WTC11 (cell line): Measurements from ENCODE around the gene LHFPL6. TPM values are rescaled to one million over a fixed set of nuclear protein-coding genes. Genes with fewer than 3 reads are reported as not detected.

Experiments
- AR ChIP-seq: fragments of 250-450 bp; sonication (Bioruptor Pico); IDR thresholded peaks from 2 replicates; pipeline ENCODE4 v1.9.0; 2021; ENCODE audit warnings: mild to moderate bottlenecking
- HMGA2 ChIP-seq: fragments of 250-450 bp; sonication (Bioruptor Pico); IDR thresholded peaks from 2 replicates; pipeline ENCODE4 v1.4.0; 2021; ENCODE audit warnings: mild to moderate bottlenecking, moderate library complexity
- NFE2L1 ChIP-seq: sonication (generic); formaldehyde crosslinking; IDR thresholded peaks from 2 replicates; pipeline ENCODE4 v1.8.1; 2023; ENCODE audit warnings: missing genetic modification reagents
- PRDM15 ChIP-seq: sonication (generic); formaldehyde crosslinking; IDR thresholded peaks from 2 replicates; pipeline ENCODE4 v1.8.0; 2022; ENCODE audit warnings: missing genetic modification reagents
- RORB ChIP-seq: fragments of 250-450 bp; sonication (Bioruptor Pico); IDR thresholded peaks from 2 replicates; pipeline ENCODE4 v1.9.0; 2021; ENCODE audit warnings: mild to moderate bottlenecking
- USF1 ChIP-seq: sonication (generic); formaldehyde crosslinking; IDR thresholded peaks from 2 replicates; pipeline ENCODE4 v1.8.0; 2022; ENCODE audit warnings: mild to moderate bottlenecking, missing genetic modification reagents
- ZNF425 ChIP-seq: fragments of 250-450 bp; sonication (Bioruptor Pico); conservative IDR thresholded peaks from 2 replicates; pipeline ENCODE4 v1.9.0; 2021; ENCODE audit warnings: mild to moderate bottlenecking
- ZNF512 ChIP-seq: sonication (generic); formaldehyde crosslinking; IDR thresholded peaks from 2 replicates; pipeline ENCODE4 v1.8.1; 2022; ENCODE audit warnings: missing genetic modification reagents, borderline replicate concordance
- total RNA-seq: library from RNA; stranded (reverse); gene quantifications from 3 replicates; pipeline ENCODE4 v1.2.3, GENCODE V29; 2021
- TF ChIP-seq, protein P1 (sequence below): fragments of 250-450 bp; sonication (Bioruptor Pico); IDR thresholded peaks from 2 replicates; pipeline ENCODE4 v1.9.0; 2021; ENCODE audit warnings: moderate library complexity, mild to moderate bottlenecking, inconsistent platforms, borderline replicate concordance
- TF ChIP-seq, protein P2 (sequence below): fragments of 250-450 bp; sonication (Bioruptor Pico); IDR thresholded peaks from 2 replicates; pipeline ENCODE4 v1.9.0; 2021; ENCODE audit warnings: mild to moderate bottlenecking, borderline replicate concordance
- TF ChIP-seq, protein P3 (sequence below): sonication (generic); formaldehyde crosslinking; IDR thresholded peaks from 2 replicates; pipeline ENCODE4 v1.8.1; 2022; ENCODE audit warnings: low read depth, mild to moderate bottlenecking, moderate library complexity, missing genetic modification reagents, borderline replicate concordance

Gene LHFPL6
- total RNA-seq, 1 experiment from 2014 or later = 4.5 TPM

DNA sequence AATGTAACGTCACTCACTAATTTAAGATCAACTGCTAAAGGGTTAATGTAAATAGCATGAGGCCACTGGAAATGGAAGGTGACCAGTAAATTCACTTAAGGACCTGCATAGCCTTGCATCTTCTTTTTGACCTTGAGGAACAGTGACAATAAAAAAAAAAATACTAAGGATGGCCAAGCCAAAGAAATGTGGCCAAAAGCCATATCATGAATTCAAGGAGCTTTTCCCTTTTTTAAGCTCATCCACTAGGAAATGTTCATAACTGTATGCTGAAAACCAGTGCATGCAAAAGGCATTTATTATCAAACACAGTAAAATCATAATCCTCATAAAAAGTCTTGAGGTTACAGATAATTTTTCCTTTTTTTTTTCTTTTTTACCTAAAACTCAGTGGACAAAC, 77.5 kb downstream of the LHFPL6 start (continued):
- no peak for TF ChIP-seq ZNF425 (CRISPR knock-in tag)
- TF ChIP-seq, protein P1, sequence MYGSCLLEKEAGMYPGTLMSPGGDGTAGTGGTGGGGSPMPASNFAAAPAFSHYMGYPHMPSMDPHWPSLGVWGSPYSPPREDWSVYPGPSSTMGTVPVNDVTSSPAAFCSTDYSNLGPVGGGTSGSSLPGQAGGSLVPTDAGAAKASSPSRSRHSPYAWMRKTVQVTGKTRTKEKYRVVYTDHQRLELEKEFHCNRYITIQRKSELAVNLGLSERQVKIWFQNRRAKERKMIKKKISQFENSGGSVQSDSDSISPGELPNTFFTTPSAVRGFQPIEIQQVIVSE (CRISPR knock-in tag) = no peak
- no peak for TF ChIP-seq USF1 (CRISPR knock-in tag)
- TF ChIP-seq, protein P2, sequence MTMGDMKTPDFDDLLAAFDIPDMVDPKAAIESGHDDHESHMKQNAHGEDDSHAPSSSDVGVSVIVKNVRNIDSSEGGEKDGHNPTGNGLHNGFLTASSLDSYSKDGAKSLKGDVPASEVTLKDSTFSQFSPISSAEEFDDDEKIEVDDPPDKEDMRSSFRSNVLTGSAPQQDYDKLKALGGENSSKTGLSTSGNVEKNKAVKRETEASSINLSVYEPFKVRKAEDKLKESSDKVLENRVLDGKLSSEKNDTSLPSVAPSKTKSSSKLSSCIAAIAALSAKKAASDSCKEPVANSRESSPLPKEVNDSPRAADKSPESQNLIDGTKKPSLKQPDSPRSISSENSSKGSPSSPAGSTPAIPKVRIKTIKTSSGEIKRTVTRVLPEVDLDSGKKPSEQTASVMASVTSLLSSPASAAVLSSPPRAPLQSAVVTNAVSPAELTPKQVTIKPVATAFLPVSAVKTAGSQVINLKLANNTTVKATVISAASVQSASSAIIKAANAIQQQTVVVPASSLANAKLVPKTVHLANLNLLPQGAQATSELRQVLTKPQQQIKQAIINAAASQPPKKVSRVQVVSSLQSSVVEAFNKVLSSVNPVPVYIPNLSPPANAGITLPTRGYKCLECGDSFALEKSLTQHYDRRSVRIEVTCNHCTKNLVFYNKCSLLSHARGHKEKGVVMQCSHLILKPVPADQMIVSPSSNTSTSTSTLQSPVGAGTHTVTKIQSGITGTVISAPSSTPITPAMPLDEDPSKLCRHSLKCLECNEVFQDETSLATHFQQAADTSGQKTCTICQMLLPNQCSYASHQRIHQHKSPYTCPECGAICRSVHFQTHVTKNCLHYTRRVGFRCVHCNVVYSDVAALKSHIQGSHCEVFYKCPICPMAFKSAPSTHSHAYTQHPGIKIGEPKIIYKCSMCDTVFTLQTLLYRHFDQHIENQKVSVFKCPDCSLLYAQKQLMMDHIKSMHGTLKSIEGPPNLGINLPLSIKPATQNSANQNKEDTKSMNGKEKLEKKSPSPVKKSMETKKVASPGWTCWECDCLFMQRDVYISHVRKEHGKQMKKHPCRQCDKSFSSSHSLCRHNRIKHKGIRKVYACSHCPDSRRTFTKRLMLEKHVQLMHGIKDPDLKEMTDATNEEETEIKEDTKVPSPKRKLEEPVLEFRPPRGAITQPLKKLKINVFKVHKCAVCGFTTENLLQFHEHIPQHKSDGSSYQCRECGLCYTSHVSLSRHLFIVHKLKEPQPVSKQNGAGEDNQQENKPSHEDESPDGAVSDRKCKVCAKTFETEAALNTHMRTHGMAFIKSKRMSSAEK (CRISPR knock-in tag) = no peak
- no peak for TF ChIP-seq PRDM15 (CRISPR knock-in tag)
- no peak for TF ChIP-seq AR (CRISPR knock-in tag)
- TF ChIP-seq ZNF512 (CRISPR knock-in tag) = no peak
- no peak for TF ChIP-seq NFE2L1 (CRISPR knock-in tag)
- TF ChIP-seq, protein P3, sequence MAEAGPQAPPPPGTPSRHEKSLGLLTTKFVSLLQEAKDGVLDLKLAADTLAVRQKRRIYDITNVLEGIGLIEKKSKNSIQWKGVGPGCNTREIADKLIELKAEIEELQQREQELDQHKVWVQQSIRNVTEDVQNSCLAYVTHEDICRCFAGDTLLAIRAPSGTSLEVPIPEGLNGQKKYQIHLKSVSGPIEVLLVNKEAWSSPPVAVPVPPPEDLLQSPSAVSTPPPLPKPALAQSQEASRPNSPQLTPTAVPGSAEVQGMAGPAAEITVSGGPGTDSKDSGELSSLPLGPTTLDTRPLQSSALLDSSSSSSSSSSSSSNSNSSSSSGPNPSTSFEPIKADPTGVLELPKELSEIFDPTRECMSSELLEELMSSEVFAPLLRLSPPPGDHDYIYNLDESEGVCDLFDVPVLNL = no peak
- no peak for TF ChIP-seq HMGA2
- no peak for TF ChIP-seq RORB (CRISPR knock-in tag)
